NCI-H748 (cell line): ENCODE results near the gene ANKRD61.
"Not testable (repeated sequence)": the region's sequence is repeated elsewhere in the genome, so short reads cannot be mapped to it uniquely, and the experiment has no call there.

Source experiments
- DNase-seq: peaks from one replicate; lab custom pipeline; 2025; ENCODE audit not compliant: unreplicated experiment; lab: John Stamatoyannopoulos, UW

ANKRD61 gene

GRCh38 chr7:6031567-6031966 is 391 bp downstream of the ANKRD61 start:
- DNase-seq = no peak

- DNase-seq = no peak
Measured at GRCh38 chr7:6032167-6032566, 991 bp downstream of the ANKRD61 start.

- DNase-seq = no peak
Measured at GRCh38 chr7:6032641-6033040, 1.5 kb downstream of the ANKRD61 start.

- no peak for DNase-seq
Measured at GRCh38 chr7:6035165-6035564, 4.0 kb downstream of the ANKRD61 start.

GRCh38 chr7:6035686-6036085 is 4.5 kb downstream of the ANKRD61 start:
- DNase-seq = no peak

GRCh38 chr7:6049780-6050179 is 18.6 kb downstream of the ANKRD61 start:
- no peak for DNase-seq

GRCh38 chr7:6051185-6051584 is 20.0 kb downstream of the ANKRD61 start:
- not testable (repeated sequence) for DNase-seq

- DNase-seq = no peak
Measured at GRCh38 chr7:6056616-6057015, 25.4 kb downstream of the ANKRD61 start.

- no peak for DNase-seq
Measured at GRCh38 chr7:6057316-6058129, 26.3 kb downstream of the ANKRD61 start.

GRCh38 chr7:6059941-6060340 is 28.8 kb downstream of the ANKRD61 start:
- DNase-seq = not testable (repeated sequence)

- DNase-seq = no peak
Measured at GRCh38 chr7:6071406-6071805, 40.2 kb downstream of the ANKRD61 start.

GRCh38 chr7:6074612-6075380 is 43.6 kb downstream of the ANKRD61 start:
- DNase-seq = no peak

GRCh38 chr7:6078548-6078947 is 47.4 kb downstream of the ANKRD61 start:
- no peak for DNase-seq

GRCh38 chr7:6083047-6083446 is 51.9 kb downstream of the ANKRD61 start:
- not testable (repeated sequence) for DNase-seq
